ENCODE results near the gene MAD1L1.

The MAD1L1 gene

DNA sequence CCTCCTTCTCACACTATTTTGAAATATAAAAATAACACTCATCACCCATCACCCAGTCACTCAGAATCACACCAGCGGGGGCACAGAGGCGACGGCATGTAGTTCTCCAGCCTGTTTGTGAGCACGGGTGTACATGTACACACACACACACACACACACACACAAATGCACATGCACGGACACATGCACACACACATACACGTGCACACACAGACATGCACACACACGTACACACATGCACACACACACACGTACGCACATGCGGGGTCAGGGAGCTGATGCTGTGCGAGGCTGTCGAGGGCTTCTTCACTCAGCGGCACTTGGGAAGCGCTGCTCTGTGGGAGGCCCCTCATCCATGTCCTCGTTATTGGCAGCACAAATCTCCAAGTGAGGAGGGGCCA is 383.8 kb downstream of the MAD1L1 start:
- no peaks in the 10 kb centered on the region for H3K9me3 ChIP-seq (ENCODE audit: insufficient read depth, low read depth, low read length)
- H3K9ac ChIP-seq (ENCODE audit: low read depth, low read length), result no peak overlapping the region
- H3K27ac ChIP-seq (ENCODE audit: low read length), result no peak overlapping the region
- no peaks in the 10 kb centered on the region for H3K4me1 ChIP-seq (ENCODE audit: insufficient read depth, low read length)
- H3K27me3 ChIP-seq (ENCODE audit: insufficient read depth, low read length), result no peaks in the 10 kb centered on the region
- H3K36me3 ChIP-seq (ENCODE audit: insufficient read depth, low read depth, low read length), result no peaks in the 10 kb centered on the region
- H3K4me3 ChIP-seq (ENCODE audit: low read length), result no peak overlapping the region

DNA sequence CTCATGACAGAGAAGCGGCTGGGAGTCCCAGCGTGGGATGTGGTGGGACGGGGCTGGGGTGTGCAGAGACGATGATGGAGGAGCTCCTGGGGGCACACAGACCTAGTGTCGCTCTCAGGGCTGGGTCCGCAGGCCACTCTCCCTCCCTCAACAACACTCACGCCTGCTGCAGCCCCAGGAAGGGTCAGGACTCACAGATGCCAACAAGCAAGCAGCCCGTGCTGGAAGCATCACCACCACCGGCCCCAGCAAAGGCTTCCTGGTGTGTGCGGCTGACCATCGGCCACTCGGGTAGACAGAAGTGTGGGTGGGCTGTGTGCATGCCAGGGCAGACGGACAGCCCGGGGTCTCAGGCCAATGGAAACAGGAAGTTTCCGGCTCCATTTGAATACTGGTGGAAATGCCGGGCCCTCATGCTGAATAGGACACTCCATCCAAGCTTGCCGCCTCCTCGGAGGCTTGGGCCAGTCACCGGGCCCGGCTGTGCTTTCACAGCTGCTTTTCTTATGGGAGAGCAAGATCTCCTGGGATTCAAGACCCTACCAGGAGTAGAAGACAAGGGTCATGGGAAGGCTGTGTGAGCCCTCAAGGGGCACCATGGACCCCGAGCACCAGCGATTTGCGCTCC is 384.6 kb downstream of the MAD1L1 start:
- H3K4me1 ChIP-seq (ENCODE audit: insufficient read depth, low read length), result no peaks in the 10 kb centered on the region
- no peaks in the 10 kb centered on the region for H3K9me3 ChIP-seq (ENCODE audit: insufficient read depth, low read depth, low read length)
- no peaks in the 10 kb centered on the region for H3K27me3 ChIP-seq (ENCODE audit: insufficient read depth, low read length)
- no peak overlapping the region for H3K4me3 ChIP-seq (ENCODE audit: low read length)
- no peak overlapping the region for H3K9ac ChIP-seq (ENCODE audit: low read depth, low read length)
- H3K27ac ChIP-seq (ENCODE audit: low read length), result no peak overlapping the region
- no peaks in the 10 kb centered on the region for H3K36me3 ChIP-seq (ENCODE audit: insufficient read depth, low read depth, low read length)

DNA sequence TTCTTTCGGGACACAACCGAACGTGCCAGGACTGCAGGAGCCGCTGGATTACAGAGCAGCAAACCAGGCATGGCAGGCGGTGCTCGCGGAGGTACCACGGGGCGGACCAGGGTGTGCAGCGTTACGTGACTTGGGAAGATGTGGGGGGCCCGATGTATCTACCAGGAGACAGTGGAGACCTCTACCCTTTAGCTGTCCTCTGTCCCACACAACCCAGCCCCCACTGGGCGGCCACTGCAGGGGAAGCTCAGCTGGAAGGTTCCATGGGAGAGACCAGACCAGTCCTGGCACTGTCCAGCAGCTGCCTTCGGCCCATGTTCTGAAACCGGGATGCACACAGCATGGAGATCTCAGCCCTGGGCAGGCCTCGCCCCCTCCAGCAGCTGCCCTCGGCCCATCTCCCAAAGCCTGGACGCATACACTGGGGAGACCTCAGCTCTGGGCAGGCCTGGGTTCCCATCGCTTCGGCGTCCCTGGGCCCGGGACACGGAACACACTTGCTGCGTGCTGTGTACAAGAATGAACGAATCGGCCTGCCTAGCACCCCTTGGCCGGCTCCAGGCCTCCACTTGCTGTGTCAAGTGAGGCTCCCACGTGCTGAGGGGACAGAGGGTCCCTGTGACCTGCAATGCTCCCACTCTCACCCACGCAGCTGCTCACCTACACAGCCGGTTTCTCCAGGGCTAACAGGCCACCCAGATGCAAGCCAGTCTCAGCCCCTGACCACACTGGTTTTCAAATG is 385.3 kb downstream of the MAD1L1 start:
- Histone ChIP-seq H3K9ac (ENCODE audit: low read depth, low read length) (no peak overlapping the region), H3K9me3 (ENCODE audit: insufficient read depth, low read depth, low read length) (no peaks in the 10 kb centered on the region), H3K4me3 (ENCODE audit: low read length) (no peak overlapping the region), H3K36me3 (ENCODE audit: insufficient read depth, low read depth, low read length) (no peaks in the 10 kb centered on the region), H3K27me3 (ENCODE audit: insufficient read depth, low read length) (no peaks in the 10 kb centered on the region), H3K4me1 (ENCODE audit: insufficient read depth, low read length) (no peaks in the 10 kb centered on the region), H3K27ac (ENCODE audit: low read length) (no peak overlapping the region)

DNA sequence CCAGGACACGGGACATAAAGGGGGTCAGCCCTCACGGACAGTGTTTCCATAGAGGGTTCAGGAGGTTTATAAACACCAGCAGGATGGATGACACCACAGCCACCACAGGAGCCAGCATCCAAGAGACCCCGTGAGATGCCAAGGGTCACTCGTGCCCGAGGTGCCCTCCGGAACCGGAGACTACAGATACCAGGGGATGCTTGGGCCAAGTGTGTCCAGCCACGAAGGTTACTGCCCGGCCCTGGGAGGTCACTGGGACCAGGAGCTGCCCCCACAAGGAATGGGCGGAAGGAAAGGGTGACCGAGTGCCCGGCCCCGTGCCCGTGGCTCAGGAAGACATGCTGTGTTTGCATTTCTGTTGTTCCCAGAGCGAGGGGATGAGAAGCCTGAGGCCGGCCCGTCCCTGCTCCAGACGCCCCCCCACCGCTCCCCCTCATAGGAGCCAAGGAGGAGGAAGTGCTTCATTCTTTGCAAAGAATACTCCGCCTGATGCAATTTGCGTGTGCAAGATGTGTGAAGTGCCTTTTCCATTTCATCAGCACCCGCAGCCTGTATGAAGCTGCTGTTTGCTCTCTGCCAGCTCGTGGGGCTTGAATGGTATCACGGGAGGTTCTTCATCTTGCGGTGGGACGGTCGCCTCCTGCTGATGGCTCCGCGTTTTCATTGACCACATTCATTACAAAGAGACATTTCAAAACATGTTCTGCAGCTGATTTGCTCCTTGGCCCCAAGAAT is 386.2 kb downstream of the MAD1L1 start:
- H3K4me1 ChIP-seq (ENCODE audit: insufficient read depth, low read length), result no peaks in the 10 kb centered on the region
- H3K9me3 ChIP-seq (ENCODE audit: insufficient read depth, low read depth, low read length), result no peaks in the 10 kb centered on the region
- H3K36me3 ChIP-seq (ENCODE audit: insufficient read depth, low read depth, low read length), result no peaks in the 10 kb centered on the region
- H3K27me3 ChIP-seq (ENCODE audit: insufficient read depth, low read length), result no peaks in the 10 kb centered on the region
- no peak overlapping the region for H3K27ac ChIP-seq (ENCODE audit: low read length)
- H3K4me3 ChIP-seq (ENCODE audit: low read length), result no peak overlapping the region
- no peak overlapping the region for H3K9ac ChIP-seq (ENCODE audit: low read depth, low read length)

DNA sequence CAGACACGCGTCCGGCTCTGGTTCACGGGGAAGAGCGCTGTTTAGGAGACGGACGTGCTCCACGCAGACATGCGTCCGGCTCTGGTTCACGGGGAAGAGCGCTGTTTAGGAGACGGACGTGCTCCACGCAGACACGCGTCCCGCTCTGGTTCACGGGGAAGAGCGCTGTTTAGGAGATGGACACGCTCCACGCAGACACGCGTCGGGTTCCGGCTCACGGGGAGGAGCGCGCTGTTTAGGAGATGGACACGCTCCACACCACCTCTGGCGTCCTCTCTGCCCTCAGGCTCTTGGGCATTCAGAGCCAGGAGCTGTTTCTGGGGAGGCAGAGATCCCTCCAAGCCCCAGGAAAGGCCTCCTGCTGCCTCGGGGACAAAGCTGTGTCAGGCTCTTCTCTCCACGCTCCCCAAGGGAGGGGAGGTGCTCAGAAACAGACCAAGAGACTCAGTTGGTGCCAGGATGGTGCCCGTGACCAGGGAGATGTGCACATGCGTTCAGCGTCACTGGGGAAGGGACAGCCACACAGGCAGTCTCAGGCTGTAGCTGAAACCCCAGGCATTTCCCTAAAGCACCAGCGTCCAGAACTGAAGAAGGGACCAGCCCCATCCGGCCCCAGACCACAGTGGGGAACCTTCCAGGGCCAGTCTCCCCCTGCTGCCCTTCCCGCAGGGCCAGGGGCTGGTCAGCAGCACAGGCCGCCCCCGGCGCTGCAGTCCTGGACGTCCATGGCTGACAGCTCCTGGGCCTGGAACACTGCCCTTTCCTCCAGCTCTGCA is 387.0 kb downstream of the MAD1L1 start:
- H3K9ac ChIP-seq (ENCODE audit: low read depth, low read length), result no peak overlapping the region
- no peaks in the 10 kb centered on the region for H3K36me3 ChIP-seq (ENCODE audit: insufficient read depth, low read depth, low read length)
- no peaks in the 10 kb centered on the region for H3K9me3 ChIP-seq (ENCODE audit: insufficient read depth, low read depth, low read length)
- H3K4me3 ChIP-seq (ENCODE audit: low read length), result no peak overlapping the region
- H3K27me3 ChIP-seq (ENCODE audit: insufficient read depth, low read length), result no peaks in the 10 kb centered on the region
- H3K4me1 ChIP-seq (ENCODE audit: insufficient read depth, low read length), result no peaks in the 10 kb centered on the region
- no peak overlapping the region for H3K27ac ChIP-seq (ENCODE audit: low read length)

DNA sequence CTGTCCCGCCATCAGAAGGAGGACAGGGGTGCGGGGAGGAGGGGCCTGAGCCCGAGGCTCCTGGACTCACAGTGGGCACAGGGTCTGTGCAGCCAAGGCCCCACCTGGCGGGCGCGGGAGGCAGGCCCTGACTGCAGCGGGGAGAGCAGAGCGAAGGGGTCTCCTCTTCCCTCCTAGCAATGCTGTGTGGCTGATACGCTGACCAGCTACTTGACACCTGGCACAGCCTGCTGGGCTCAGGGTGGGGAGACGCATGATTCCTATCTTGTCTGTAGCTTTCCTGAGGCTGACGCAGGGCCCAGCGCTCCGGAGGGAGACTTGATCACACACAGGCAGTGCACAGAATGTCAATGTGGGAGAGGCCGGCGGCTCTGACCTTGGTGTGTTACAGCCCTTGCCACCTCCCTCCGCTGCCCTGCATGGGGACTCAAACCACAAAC is 387.8 kb downstream of the MAD1L1 start:
- Histone ChIP-seq H3K36me3 (ENCODE audit: insufficient read depth, low read depth, low read length) (no peaks in the 10 kb centered on the region), H3K4me1 (ENCODE audit: insufficient read depth, low read length) (no peaks in the 10 kb centered on the region), H3K27me3 (ENCODE audit: insufficient read depth, low read length) (no peaks in the 10 kb centered on the region), H3K9me3 (ENCODE audit: insufficient read depth, low read depth, low read length) (no peaks in the 10 kb centered on the region), H3K27ac (ENCODE audit: low read length) (no peak overlapping the region), H3K9ac (ENCODE audit: low read depth, low read length) (no peak overlapping the region), H3K4me3 (ENCODE audit: low read length) (no peak overlapping the region)

DNA sequence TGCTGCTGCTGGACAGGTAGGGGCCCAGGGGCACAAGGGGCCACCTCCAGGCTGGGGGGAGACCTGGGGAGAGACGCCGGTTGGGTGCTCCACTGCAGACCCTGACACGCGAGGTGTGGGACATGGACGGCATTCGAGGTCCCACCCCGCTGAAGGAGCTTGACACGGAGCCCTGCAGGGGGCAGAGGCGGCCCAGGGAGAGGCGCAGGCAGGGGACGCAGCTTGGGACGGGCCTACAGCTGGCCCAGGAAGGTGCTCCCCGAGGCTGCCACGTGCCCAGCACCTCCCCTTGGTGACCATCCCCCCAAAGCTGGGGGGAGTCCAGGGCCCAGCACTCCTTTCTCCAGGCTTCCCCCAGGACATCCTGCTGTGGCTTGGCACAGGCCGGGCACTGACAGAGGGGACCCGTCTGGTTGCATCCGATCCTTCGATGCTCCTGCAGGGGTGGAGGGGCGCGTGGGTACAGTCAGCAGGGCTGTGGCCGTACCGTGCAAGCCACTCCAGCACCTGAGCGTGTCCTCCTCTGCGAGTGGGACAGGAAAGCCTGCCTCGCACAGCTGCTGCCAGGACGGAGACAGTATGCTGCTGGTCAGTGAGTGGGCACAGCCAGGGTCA is 388.3 kb downstream of the MAD1L1 start:
- no peaks in the 10 kb centered on the region for H3K9me3 ChIP-seq (ENCODE audit: insufficient read depth, low read depth, low read length)
- H3K9ac ChIP-seq (ENCODE audit: low read depth, low read length), result no peak overlapping the region
- H3K27ac ChIP-seq (ENCODE audit: low read length), result no peak overlapping the region
- no peaks in the 10 kb centered on the region for H3K36me3 ChIP-seq (ENCODE audit: insufficient read depth, low read depth, low read length)
- H3K4me1 ChIP-seq (ENCODE audit: insufficient read depth, low read length), result no peaks in the 10 kb centered on the region
- H3K4me3 ChIP-seq (ENCODE audit: low read length), result no peak overlapping the region
- no peaks in the 10 kb centered on the region for H3K27me3 ChIP-seq (ENCODE audit: insufficient read depth, low read length)

DNA sequence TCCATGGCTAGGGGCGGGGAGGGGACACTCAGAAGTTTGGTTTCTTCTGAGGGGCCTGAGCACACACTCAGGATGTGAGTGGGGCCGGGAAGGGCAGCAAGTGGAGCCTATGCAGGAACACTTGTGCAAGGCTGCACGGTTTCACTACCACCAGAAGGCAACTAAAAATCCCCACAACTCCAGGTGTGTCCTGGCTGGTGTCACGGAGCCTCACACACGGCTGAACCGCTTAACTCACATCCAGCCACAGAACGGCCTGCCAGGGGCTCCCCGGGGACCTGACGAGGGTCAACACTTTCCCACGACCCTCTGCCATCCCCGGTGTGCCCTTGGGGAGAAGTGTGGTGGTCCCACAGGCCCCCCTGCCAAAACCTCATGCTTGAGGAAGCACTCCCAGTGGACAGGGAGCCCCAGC is 388.8 kb downstream of the MAD1L1 start:
- Histone ChIP-seq H3K9ac (ENCODE audit: low read depth, low read length) (no peak overlapping the region), H3K27ac (ENCODE audit: low read length) (no peak overlapping the region), H3K4me3 (ENCODE audit: low read length) (no peak overlapping the region)

DNA sequence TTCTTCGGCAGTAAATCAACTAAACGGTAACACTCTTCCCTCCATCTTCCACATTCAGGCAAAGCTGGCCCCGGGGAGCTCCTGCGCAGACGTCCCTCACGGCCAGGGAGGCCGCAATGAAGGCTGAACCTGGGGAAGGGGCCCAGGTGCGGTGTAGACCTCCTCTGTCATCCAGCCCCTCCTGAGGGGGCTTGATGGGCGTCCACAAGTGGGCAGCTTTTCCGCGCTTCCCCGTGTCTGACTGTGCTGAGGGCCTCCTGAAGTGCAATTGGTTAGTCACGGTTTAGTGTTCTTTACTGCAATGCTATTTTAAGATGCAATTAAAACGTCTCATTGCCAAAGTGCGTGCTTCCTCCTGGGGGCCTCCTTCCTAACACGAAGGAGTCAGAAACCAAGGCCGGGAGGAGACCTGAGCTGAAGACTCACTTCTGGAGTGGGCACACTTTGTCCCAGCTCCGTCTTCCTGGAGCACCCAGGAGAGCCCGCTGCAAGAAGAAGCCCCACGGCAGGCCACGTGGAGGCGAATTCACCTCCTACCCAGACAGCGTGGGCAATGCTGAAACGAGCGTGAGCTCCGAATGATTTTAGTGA is 389.4 kb downstream of the MAD1L1 start:
- H3K4me1 ChIP-seq (ENCODE audit: insufficient read depth, low read length), result no peaks in the 10 kb centered on the region
- H3K27ac ChIP-seq (ENCODE audit: low read length), result no peak overlapping the region
- no peaks in the 10 kb centered on the region for H3K36me3 ChIP-seq (ENCODE audit: insufficient read depth, low read depth, low read length)
- H3K9ac ChIP-seq (ENCODE audit: low read depth, low read length), result no peak overlapping the region
- H3K9me3 ChIP-seq (ENCODE audit: insufficient read depth, low read depth, low read length), result no peaks in the 10 kb centered on the region
- H3K27me3 ChIP-seq (ENCODE audit: insufficient read depth, low read length), result no peaks in the 10 kb centered on the region
- H3K4me3 ChIP-seq (ENCODE audit: low read length), result no peak overlapping the region

More for the DNA sequence above, 388.8 kb downstream of the MAD1L1 start:
- Histone ChIP-seq H3K9me3 (ENCODE audit: insufficient read depth, low read depth, low read length) (no peaks in the 10 kb centered on the region), H3K36me3 (ENCODE audit: insufficient read depth, low read depth, low read length) (no peaks in the 10 kb centered on the region), H3K4me1 (ENCODE audit: insufficient read depth, low read length) (no peaks in the 10 kb centered on the region), H3K27me3 (ENCODE audit: insufficient read depth, low read length) (no peaks in the 10 kb centered on the region)

DNA sequence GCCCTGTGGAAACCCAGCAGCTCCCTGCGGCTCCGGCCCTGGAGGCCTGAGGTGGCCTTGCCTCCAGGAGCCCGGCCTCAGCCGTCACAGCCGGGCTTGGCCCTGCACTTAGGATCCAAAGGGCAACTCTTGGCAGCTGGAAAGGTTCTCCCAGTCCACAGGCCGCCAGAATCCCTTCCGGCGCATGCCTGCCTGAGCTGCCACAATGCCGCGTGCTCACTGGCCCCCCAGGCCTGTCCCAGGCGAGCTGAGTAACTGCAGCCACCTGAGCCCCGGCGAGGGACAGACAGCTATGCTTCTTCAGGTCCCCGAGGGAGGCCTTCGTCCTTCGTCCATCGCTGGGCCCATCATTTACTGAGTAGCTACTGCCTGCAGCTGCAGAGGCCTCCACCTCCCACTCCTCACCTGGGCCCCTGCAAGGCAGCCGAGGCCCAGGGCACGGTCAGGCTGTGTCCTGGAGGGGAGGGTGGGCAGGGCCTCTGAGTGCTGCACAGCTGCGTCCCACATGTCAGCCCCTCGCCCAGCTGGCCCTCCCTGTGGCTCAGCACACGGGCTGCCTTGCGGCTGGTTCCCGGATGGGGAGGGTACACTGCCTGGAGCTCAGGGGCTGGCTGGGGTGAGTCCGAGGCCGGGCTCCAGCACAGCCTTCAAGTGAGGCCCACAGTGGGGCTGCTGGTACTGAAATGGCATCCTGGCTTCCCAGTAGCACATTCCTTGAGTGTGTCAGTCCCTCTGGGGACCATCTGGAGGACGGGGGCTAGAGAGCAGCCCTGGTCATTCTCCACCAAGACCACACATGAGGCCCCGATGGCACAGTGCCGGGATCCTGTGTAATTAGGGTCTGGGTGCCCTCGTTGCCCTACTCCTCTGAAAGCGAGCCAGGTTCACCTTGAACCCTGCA is 390.2 kb downstream of the MAD1L1 start:
- Histone ChIP-seq H3K9me3 (ENCODE audit: insufficient read depth, low read depth, low read length) (no peaks in the 10 kb centered on the region), H3K27ac (ENCODE audit: low read length) (no peak overlapping the region), H3K9ac (ENCODE audit: low read depth, low read length) (no peak overlapping the region)

More for the DNA sequence above, 390.2 kb downstream of the MAD1L1 start:
- no peaks in the 10 kb centered on the region for H3K27me3 ChIP-seq (ENCODE audit: insufficient read depth, low read length)
- H3K36me3 ChIP-seq (ENCODE audit: insufficient read depth, low read depth, low read length), result no peaks in the 10 kb centered on the region
- H3K4me1 ChIP-seq (ENCODE audit: insufficient read depth, low read length), result no peaks in the 10 kb centered on the region
- no peak overlapping the region for H3K4me3 ChIP-seq (ENCODE audit: low read length)
